Right ventricle myocardium inferior (tissue), 1 donor: Measurements from ENCODE around the gene RELA. TPM values are rescaled to one million over a fixed set of nuclear protein-coding genes. Genes with fewer than 3 reads are reported as not detected.
"Not testable (repeated sequence)": the region's sequence is repeated elsewhere in the genome, so short reads cannot be mapped to it uniquely, and the experiment has no call there.

ENCODE experiments used
- ATAC-seq: fragments of 200-7000 bp; cut with Tn5 transposase; one replicate; pipeline ENCODE4 v1.9.1; 2020; ENCODE audit warnings: mild to moderate bottlenecking, moderate library complexity
- DNase-seq: peaks from one replicate; pipeline ENCODE4 v3.0.0; 2021; ENCODE audit errors: missing footprints
- intact Hi-C: fragments of 100-400 bp; cut with DNase I; formaldehyde crosslinking; loops from one replicate; pipeline ENCODE4 v1.11.0; 2022
- long read RNA-seq: library from polyadenylated mRNA; unstranded; transcript quantifications from one replicate; pipeline ENCODE4 v2.0.0, GENCODE V29; 2021
- total RNA-seq: library from RNA; stranded (reverse); fragmentation: NEBNext Ultra II Directional; extraction: Animal tissue kit (Norgen Biotek cat#: 25700); gene quantifications from one replicate; pipeline ENCODE4 v1.2.1, GENCODE V29; 2021
- donor health status: DM: no; HTN: yes; CAD: no; lungs with severe emphysema.

The RELA gene
- total RNA-seq = 36.7 TPM
- long read RNA-seq, transcript RELA-202 (11 exons, 2,700 nt) = major isoform, 14 of 22 reads
- long read RNA-seq, partial matches to known transcripts = 8 of 22 reads
- long read RNA-seq, other reads (novel, unspliced or antisense) = 0 of 22 reads

DNA sequence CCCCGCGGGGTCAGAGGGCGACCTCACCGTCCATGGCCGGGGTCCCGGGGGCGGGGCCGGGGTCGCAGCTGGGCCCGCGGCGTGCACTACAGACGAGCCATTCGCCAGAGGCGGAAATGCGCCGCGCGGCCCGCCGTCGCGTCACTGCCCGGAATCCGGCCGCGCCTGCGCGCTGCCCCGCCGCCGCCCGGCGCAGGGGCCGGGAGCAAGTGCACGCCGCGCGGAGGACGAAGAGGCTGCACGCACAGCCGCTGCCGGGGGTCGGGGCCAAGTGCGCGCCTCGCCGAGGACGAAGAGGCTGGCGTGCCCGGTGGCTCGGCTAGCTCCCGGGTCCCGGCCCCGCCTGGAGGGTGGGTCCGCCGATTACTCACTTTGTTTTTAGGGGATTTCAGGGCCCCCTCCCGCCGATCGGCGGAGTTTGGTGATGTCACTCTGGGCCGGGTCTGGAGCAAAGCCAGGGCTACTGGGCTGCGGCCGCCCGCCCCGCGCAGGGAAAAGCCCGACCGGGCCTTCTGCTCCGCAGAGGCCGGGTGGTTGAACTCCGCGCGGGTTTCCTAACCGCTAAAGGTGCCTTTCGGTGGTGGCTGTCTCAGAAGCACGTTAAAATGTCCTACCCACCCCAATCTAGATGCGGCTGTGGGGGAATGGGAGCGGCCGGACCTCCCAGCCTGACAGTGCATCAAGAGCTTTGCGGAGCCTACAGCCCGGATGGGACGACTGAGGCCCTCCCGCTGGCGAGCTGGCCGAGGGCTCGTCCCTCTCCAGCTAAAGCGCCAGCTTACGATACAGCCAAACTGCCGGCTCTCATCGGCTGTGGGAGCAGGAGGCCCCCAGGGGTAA, at the start of gene RELA:
TSS of gene RELA (minus strand) at position 118 of the 840 bp plus-strand sequence. CDS start at position 34, 84 bp downstream.
- intact Hi-C loops = loop anchor here (1.0 to 5.0 kb wide), 3 partner anchors 25 to 49 kb away; partner anchors contain the start of genes KAT5, MAP3K11, PCNX3 and SIPA1
- DNase-seq (peak; percentile 96), ATAC-seq (peak; percentile 92)

GRCh38 chr11:65711785-65712632, 49.3 kb upstream of the RELA start, which contains the start of gene KAT5:
Gene KAT5 (plus strand): TSS chr11:65712252. CDS start chr11:65712268, 16 bp downstream.
- intact Hi-C loops = loop anchor here (2.0 to 5.0 kb wide), 5 partner anchors 50 to 277 kb away; partner anchors contain the start of genes AP5B1, CFL1 and RELA
- DNase-seq (peak; percentile 99), ATAC-seq (peak; percentile 92)

- DNase-seq = no peak
- ATAC-seq = no peak
- intact Hi-C loops = loop anchor here (2.0 to 5.0 kb wide), 3 partner anchors 48 to 108 kb away; partner anchors contain the start of genes AP5B1 and RELA
Observed at GRCh38 chr11:65710421-65710820, 47.7 kb upstream of the RELA start.

DNA sequence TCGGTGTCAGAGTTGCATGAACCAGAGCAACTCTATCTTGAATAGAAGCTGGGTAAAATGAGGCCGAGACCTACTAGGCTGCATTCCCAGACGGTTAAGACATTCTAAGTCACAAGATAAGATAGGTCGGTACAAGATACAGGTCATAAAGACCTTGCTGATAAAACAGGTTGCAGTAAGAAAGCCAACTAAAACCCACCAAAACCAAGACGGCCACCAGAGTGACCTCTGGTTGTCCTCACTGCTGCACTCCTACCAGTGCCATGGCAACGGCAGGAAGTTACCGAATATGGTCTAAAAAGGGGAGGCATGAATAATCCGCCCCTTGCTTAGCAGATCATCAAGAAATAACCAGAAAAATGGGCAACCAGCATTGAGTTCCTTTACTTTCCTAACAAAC, 46.9 kb upstream of the RELA start:
- DNase-seq (no peak), ATAC-seq (no peak)
- intact Hi-C loops = loop anchor here (2.0 to 5.0 kb wide), 3 partner anchors 47 to 109 kb away; partner anchors contain the start of genes AP5B1 and RELA

DNA sequence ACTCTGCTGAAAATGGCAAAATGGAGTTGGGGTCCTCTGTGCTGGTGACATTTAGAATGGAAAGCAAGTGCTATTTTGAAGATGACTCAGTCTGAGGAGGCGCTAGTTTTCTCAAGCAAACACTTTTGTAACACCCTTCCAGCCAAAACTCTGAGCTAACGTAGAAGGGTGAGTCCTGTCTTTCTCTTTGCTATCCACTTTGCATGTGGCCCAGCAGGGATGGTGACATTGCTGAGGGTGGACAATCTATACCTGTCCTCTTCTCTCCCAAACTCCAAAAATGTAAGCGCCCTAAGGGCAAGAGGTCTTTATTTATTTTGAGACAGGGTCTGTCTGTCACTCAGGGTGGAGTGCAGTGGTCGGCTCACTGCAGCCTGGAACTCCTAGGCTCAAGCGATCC, 45.7 kb upstream of the RELA start:
- intact Hi-C loops = no loop called here
- ATAC-seq (no peak), DNase-seq (no peak)

DNA sequence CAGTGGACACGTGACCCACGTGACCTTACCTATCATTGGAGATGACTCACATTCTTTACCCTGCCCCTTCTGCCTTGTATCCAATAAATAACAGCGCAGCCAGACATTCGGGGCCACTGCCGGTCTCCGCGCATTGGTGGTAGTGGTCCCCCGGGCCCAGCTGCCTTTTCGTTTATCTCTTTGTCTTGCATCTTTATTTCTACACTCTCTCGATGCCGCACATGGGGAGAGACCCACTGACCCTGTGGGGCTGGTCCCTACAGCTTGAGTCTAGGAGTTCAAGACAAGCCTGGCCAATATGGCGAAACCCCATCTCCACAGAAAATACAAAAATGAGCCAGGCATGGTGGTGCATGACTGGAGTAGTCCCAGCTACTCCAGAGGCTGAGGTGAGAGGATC, 44.3 kb upstream of the RELA start:
- DNase-seq, intact Hi-C loops: not testable (repeated sequence)

GRCh38 chr11:65706303-65706763, 43.6 kb upstream of the RELA start:
- ATAC-seq, intact Hi-C loops: not testable (repeated sequence)
- DNase-seq = peak; percentile 85

More for the DNA sequence above, 44.3 kb upstream of the RELA start:
- ATAC-seq = not testable (repeated sequence)

DNA sequence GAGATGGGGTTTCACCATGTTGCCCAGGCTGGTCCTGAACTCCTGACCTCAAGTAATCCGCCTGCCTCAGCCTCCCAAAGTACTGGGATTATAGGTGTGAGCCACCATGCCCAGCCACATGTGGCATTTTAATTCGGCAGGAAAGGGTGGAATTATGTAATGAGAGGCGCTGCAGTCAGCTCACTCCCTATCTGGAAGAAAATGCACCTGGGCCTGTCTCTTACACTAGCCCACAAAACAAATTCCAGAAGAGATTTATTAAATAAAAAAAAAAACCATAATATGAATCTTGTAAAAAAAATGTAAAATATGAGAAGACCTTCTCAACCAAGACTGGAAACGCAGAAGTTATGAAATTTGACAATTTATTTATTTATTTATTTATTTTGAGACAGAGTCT, 41.1 kb upstream of the RELA start:
- ATAC-seq (no peak), DNase-seq (no peak)
- intact Hi-C loops = no loop called here

GRCh38 chr11:65701686-65702085, 39.0 kb upstream of the RELA start:
- ATAC-seq = no peak
- no peak for DNase-seq
- intact Hi-C loops = no loop called here

DNA sequence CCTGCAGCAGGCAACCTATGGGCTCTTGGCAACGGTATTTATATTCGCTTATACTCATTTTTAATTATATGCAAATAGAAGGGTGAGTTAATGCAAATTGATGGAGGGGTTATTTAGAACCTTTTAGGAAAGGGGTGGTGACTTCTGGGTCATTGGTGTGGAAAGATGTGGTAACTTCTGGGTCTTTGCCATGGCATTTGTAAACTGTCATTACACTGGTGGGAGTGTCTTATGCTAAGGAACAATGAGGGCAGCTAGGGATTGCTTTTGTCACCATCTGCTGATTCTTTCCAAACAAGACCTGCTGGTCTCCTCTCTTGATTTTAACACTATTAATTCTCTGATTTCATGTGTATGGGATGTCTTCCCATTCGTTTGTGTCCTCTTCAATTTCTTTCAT, 37.7 kb upstream of the RELA start:
- ATAC-seq = no peak
- intact Hi-C loops = no loop called here

GRCh38 chr11:65699306-65699705, 36.6 kb upstream of the RELA start:
- no peak for DNase-seq
- intact Hi-C loops = no loop called here

More for the DNA sequence above, 37.7 kb upstream of the RELA start:
- DNase-seq = no peak

GRCh38 chr11:65698205-65698604, 35.5 kb upstream of the RELA start:
- DNase-seq (no peak), ATAC-seq (no peak)
- intact Hi-C loops = no loop called here

More at GRCh38 chr11:65699306-65699705, 36.6 kb upstream of the RELA start:
- no peak for ATAC-seq

DNA sequence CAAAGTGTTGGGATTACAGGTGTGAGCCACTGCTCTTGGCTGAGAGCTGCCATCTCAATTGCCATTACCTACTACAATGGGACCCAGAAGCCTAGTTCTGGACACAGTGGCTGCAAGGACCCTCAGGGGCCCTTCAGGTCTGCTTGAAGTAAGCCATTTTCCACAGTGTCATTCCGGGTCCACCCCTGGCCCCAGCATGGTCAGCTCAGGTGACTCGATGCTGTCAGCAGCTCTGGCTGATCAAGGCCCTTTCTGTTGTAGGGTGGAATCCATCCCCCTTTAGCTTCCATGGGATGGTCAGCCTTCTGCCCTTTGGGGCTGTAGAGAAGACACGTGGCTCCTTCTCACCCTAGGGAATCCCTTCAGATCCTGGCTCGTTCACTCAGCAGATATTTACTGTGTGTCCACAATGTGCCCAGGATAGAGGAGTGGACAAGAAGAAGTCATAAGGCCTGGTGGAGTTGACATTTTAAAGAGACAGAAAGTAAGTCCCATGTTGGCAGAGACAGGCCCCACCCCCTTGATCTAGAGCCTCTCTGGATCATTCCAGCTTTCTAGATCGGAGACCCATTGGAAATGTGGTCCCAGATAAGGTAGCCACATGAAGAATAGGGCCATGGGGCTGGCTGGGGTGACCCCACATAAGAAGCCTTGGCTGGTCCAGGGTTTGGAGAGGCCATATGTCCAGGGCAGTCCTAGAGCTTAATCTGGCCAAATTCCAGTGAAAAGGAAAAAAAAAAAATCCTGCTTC, 34.3 kb upstream of the RELA start:
- ATAC-seq = no peak
- no peak for DNase-seq
- intact Hi-C loops = no loop called here

DNA sequence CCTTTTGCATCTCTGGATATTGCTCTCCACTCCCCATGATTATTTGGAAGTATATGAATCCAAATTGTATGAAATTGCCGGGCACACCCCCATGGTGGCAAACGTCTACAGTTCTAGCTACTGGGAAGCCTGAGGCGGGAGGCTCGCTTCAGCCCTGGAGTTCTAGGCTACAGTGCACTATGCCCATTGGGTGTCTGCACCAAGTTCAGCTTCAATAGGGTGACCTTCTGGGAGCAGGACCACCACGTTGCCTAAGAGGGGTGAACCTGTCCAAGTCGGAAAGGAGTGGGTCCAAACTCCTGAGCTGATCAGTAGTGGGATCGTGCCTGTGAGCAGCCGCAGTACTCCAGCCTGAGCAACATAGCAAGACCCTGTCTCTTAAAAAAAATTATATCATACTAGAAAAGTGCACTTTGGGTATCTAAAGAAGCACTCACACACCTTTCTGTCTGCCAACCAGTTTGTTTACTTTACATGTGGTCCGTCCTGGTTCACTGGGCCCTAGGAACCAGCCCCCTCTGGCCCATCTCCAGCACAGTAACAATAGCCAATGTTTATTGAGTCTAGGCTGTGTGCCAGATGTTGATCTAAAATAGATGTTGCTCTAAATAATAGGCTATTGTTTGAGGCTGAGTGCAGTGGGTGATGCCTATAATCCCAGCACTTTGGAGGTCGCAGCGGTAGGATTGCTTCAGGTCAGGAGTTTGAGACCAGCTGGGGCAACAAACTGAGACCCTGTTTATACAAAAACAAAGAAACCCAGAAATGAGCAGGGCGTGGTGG, 32.9 kb upstream of the RELA start:
- intact Hi-C loops = no loop called here
- DNase-seq (no peak), ATAC-seq (peak; percentile 26)

- intact Hi-C loops = no loop called here
- ATAC-seq (no peak), DNase-seq (no peak)
Observed at GRCh38 chr11:65692367-65692766, 29.7 kb upstream of the RELA start.

- DNase-seq, intact Hi-C loops, ATAC-seq: not testable (repeated sequence)
Observed at GRCh38 chr11:65691847-65692246, 29.1 kb upstream of the RELA start.

- ATAC-seq = peak; percentile 60
- DNase-seq = no peak
- intact Hi-C loops = no loop called here
Observed at GRCh38 chr11:65685981-65686380, 23.3 kb upstream of the RELA start.
